Lower leg skin (tissue), 3 donors: ENCODE data around the gene AP3S1.

Experiments
- POLR2A ChIP-seq, 2 donors: fragments of 450-650 bp; IDR thresholded peaks; one replicate each; pipeline ENCODE4 v1.6.1; 2016 to 2017; ENCODE audit warnings: antibody characterized with exemption in 2 of 2, mild to moderate bottlenecking in 1 of 2, moderate library complexity in 1 of 2
- TF ChIP-seq, protein P1 (sequence below), 3 donors: fragments of 450-650 bp; IDR thresholded peaks; one replicate each; pipeline ENCODE4 v1.5.1; 2016; ENCODE audit warnings: antibody characterized with exemption in 3 of 3, mild to moderate bottlenecking in 3 of 3, moderate library complexity in 2 of 3

DNA sequence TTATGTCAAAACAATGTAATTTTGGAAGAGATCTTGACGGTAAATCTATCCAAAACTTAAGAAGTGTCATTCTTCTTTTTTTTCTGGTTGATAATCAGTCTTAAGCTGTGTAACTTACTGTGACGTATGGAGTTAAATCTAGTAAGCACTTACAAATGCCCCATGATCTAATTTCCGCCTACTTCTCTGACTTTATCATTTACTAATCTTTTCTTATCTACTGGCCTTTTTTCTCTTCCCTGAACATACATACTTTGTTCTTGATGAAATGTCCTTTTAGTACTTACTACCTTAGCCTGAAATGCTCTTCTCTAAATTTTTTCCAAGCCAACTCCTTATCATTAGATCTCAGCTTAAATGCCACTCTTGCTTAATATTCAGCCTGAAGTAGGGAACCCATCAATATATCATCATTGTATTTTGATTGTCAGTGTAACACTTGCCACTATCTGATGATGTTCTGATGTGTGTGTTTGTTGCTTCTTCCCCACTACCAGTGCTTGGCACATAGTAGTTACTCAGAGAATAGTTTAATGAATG is 27.6 kb downstream of the AP3S1 start:
- TF ChIP-seq, protein P1, sequence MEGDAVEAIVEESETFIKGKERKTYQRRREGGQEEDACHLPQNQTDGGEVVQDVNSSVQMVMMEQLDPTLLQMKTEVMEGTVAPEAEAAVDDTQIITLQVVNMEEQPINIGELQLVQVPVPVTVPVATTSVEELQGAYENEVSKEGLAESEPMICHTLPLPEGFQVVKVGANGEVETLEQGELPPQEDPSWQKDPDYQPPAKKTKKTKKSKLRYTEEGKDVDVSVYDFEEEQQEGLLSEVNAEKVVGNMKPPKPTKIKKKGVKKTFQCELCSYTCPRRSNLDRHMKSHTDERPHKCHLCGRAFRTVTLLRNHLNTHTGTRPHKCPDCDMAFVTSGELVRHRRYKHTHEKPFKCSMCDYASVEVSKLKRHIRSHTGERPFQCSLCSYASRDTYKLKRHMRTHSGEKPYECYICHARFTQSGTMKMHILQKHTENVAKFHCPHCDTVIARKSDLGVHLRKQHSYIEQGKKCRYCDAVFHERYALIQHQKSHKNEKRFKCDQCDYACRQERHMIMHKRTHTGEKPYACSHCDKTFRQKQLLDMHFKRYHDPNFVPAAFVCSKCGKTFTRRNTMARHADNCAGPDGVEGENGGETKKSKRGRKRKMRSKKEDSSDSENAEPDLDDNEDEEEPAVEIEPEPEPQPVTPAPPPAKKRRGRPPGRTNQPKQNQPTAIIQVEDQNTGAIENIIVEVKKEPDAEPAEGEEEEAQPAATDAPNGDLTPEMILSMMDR (IDR thresholded peaks at IDR 0.05) = no peak
- no peak for TF ChIP-seq POLR2A (IDR thresholded peaks at IDR 0.05)
